Parathyroid adenoma (tissue), 2 donors: ENCODE measurements around the gene ARX.

ENCODE experiments used
- H2AFZ ChIP-seq: fragments of 300-600 bp; sonication (generic); one replicate; pipeline ENCODE4 v1.7.0; 2017; ENCODE audit warnings: antibody characterized with exemption, mild to moderate bottlenecking
- H3K27ac ChIP-seq: fragments of 300-600 bp; sonication (generic); one replicate; pipeline ENCODE4 v1.7.0; 2017
- H3K27me3 ChIP-seq: fragments of 300-600 bp; sonication (generic); one replicate; pipeline ENCODE4 v1.7.0; 2017; ENCODE audit warnings: low read length; ENCODE audit not compliant: control insufficient read depth, insufficient read depth
- H3K36me3 ChIP-seq: fragments of 300-600 bp; sonication (generic); one replicate; pipeline ENCODE4 v1.7.0; 2017; ENCODE audit warnings: low read length; ENCODE audit not compliant: control insufficient read depth, insufficient read depth
- H3K4me1 ChIP-seq: fragments of 300-600 bp; sonication (generic); one replicate; pipeline ENCODE4 v1.7.0; 2017; ENCODE audit warnings: control low read depth
- H3K4me2 ChIP-seq: fragments of 300-600 bp; sonication (generic); one replicate; pipeline ENCODE4 v1.7.0; 2017; ENCODE audit warnings: low read length
- H3K4me3 ChIP-seq: fragments of 300-600 bp; sonication (generic); one replicate; pipeline ENCODE4 v1.7.0; 2017; ENCODE audit warnings: low read depth, low read length
- H3K79me2 ChIP-seq: fragments of 300-600 bp; sonication (generic); one replicate; pipeline ENCODE4 v1.7.0; 2017; ENCODE audit warnings: control low read depth
- H3K9ac ChIP-seq: fragments of 300-600 bp; sonication (generic); one replicate; pipeline ENCODE4 v1.7.0; 2017; ENCODE audit warnings: mild to moderate bottlenecking
- H3K9me3 ChIP-seq: fragments of 300-600 bp; sonication (generic); one replicate; pipeline ENCODE4 v1.7.0; 2017; ENCODE audit warnings: low read length; ENCODE audit not compliant: control insufficient read depth
- TF ChIP-seq, protein P1 (sequence below): fragments of 300-600 bp; sonication (generic); IDR thresholded peaks from one replicate; pipeline ENCODE4 v1.7.0; 2017; ENCODE audit warnings: antibody characterized with exemption, mild to moderate bottlenecking
- donor health status: primary hyperparathyroidism.

ARX gene

DNA sequence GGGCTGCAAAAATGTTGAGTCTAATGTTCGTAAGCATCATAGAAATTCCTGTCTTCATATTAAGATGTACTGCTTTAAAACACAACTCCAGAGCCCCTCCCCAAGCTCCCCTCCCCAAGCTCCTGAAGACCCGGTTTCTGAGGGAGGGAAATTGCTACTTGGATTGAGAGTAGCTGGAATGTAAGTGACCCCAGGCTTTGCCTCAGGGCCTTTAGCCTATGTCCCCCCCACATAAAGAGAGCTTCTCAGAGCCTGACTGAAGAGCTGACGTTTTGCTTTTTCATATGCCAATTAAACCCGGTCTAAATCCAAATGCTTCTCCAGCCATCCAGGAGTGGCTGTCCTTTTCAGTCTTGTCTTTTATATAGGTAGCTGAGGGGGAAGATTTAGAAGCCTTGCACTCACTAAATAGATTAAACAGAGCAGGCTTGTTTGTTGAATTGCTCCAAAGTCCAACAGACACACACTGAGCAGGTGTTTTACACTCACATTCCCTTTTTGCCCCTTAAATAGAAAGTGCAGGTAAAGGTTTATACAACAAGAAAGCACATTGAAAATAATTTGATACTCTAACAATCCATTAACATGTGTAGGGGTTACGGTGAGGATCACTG, 19.6 kb downstream of the ARX start:
- Histone ChIP-seq H3K79me2 (no peaks in the 10 kb centered on the region), H3K9ac (no peak overlapping the region), H3K27ac (no peak overlapping the region), H3K4me1 (no peaks in the 10 kb centered on the region), H2AFZ (no peak overlapping the region), H3K4me2 (no peak overlapping the region), H3K4me3 (no peak overlapping the region), H3K27me3 (no peaks in the 10 kb centered on the region), H3K36me3 (no peaks in the 10 kb centered on the region), H3K9me3 (no peaks in the 10 kb centered on the region)
- TF ChIP-seq, protein P1, sequence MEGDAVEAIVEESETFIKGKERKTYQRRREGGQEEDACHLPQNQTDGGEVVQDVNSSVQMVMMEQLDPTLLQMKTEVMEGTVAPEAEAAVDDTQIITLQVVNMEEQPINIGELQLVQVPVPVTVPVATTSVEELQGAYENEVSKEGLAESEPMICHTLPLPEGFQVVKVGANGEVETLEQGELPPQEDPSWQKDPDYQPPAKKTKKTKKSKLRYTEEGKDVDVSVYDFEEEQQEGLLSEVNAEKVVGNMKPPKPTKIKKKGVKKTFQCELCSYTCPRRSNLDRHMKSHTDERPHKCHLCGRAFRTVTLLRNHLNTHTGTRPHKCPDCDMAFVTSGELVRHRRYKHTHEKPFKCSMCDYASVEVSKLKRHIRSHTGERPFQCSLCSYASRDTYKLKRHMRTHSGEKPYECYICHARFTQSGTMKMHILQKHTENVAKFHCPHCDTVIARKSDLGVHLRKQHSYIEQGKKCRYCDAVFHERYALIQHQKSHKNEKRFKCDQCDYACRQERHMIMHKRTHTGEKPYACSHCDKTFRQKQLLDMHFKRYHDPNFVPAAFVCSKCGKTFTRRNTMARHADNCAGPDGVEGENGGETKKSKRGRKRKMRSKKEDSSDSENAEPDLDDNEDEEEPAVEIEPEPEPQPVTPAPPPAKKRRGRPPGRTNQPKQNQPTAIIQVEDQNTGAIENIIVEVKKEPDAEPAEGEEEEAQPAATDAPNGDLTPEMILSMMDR = no peak

DNA sequence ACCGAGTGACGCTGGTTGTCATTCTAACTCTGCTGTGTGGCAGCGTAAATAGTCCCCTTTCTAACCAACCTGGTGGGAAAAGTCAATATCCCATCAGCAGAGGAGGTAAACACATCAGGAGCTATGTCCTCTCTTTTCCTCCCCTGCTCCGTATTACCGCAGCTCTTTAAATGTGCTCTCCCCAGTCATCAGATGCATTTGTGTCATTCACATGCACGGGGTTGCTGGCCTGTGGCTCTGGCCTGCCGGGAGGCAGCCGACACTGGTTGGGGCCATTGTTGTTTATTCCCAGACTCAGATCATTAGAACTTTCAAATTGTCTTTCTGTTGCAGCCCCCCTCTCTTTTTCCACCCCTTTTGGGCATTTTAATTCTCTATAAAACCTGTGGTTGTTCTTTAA, 21.9 kb downstream of the ARX start:
- Histone ChIP-seq H3K9me3 (no peaks in the 10 kb centered on the region), H3K4me2 (no peak overlapping the region), H3K27ac (no peak overlapping the region), H3K27me3 (no peaks in the 10 kb centered on the region), H3K9ac (no peak overlapping the region), H3K79me2 (no peaks in the 10 kb centered on the region), H3K4me1 (no peaks in the 10 kb centered on the region), H2AFZ (no peak overlapping the region), H3K36me3 (no peaks in the 10 kb centered on the region), H3K4me3 (no peak overlapping the region)
- TF ChIP-seq, protein P1 = no peak

DNA sequence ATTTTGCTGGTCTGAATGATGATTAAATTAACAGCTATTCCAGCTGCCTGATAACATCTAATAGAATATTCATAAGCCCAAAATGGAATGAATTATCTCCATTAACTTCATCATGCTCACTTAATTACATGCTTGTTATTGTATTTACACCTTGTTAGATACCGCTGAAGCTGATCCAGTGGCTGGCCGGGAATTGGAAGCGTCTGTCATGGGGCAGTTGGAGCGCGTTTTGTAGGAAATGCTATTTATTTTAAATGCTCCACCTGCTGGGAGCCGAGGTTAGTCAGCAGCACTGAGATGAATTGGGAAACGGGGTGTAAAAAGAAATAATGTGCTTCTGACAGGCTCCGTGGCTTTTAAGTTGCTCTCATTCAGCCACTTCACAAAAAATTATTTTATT, 25.2 kb downstream of the ARX start:
- H3K4me2 ChIP-seq = no peak overlapping the region
- no peak overlapping the region for H3K27ac ChIP-seq
- TF ChIP-seq, protein P1 = no peak

DNA sequence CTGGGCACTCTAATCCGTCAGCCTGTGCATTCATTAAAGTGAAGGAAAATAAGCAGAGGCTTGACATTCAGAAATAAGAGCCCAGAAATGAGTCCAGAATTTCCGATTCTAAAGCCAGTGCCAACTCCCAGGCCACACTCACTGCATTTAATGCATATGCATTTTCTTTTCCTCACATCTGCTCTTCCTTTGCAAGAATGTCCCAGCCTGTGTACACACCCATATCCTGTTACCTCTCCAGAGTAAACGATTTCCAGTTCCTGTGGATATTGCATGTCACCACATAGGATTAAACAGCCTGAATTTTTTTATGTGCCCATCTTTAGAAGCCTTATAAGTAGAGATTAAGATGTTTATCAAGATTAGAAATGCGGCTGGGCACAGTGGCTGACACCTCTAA, 27.5 kb downstream of the ARX start:
- no peaks in the 10 kb centered on the region for H3K27me3 ChIP-seq

More for the DNA sequence above, 25.2 kb downstream of the ARX start:
- H3K9me3 ChIP-seq = no peaks in the 10 kb centered on the region
- no peak overlapping the region for H3K4me3 ChIP-seq
- H3K27me3 ChIP-seq = no peaks in the 10 kb centered on the region
- no peaks in the 10 kb centered on the region for H3K79me2 ChIP-seq
- no peaks in the 10 kb centered on the region for H3K36me3 ChIP-seq
- H3K9ac ChIP-seq = no peak overlapping the region
- H2AFZ ChIP-seq = no peak overlapping the region
- no peaks in the 10 kb centered on the region for H3K4me1 ChIP-seq

More for the DNA sequence above, 27.5 kb downstream of the ARX start:
- H3K79me2 ChIP-seq = no peaks in the 10 kb centered on the region
- no peak overlapping the region for H3K4me2 ChIP-seq
- H3K9ac ChIP-seq = no peak overlapping the region
- no peaks in the 10 kb centered on the region for H3K4me1 ChIP-seq
- TF ChIP-seq, protein P1 = no peak
- no peak overlapping the region for H3K4me3 ChIP-seq
- no peaks in the 10 kb centered on the region for H3K9me3 ChIP-seq
- H2AFZ ChIP-seq = no peak overlapping the region
- no peaks in the 10 kb centered on the region for H3K36me3 ChIP-seq
- no peak overlapping the region for H3K27ac ChIP-seq
